Measurements from ENCODE around the gene HAUS8. TPM values are rescaled to one million over a fixed set of nuclear protein-coding genes. Genes with fewer than 3 reads are reported as not detected.

Gene HAUS8
- polyA plus RNA-seq, 2 donors = 7.8 to 9.3 TPM

DNA sequence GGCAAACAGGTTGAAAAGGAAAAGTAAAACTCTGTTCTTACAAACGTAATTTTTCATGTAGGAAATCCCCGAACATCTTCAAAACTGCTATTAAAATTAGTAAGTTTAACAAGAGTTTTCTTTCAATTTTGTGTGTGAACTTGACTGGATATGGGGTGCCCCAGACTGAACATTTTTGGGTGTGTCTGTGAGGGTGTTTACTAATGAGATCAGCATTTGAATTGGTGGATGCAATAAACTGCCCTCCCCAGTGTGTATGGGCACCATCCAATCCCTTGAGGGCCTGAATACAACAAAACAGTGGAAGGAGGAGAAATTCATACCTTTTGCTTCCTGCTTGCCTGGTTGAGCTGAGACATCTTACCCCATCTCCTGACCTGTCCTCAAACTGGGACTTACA, 11.8 kb downstream of the HAUS8 start:
- no peaks in the 10 kb centered on the region for H3K27me3 ChIP-seq (ENCODE audit: control insufficient read depth in 1 of 2, insufficient read depth in 2 of 2, low read length in 2 of 2)
- H3K4me3 ChIP-seq (ENCODE audit: low read depth in 1 of 2, low read length in 2 of 2) = no peak overlapping the region
- H3K27ac ChIP-seq (ENCODE audit: low read depth in 2 of 2, low read length in 1 of 2) = no peak overlapping the region
- peaks cover 0 to 8% of the 10 kb centered on the region in 2 donors for H3K36me3 ChIP-seq (ENCODE audit: control insufficient read depth in 2 of 2, insufficient read depth in 2 of 2, low read length in 1 of 2)
- peaks cover 0 to 5% of the 10 kb centered on the region in 2 donors for H3K9me3 ChIP-seq (ENCODE audit: control insufficient read depth in 2 of 2, insufficient read depth in 1 of 2, low read depth in 1 of 2, low read length in 1 of 2)
- no peaks in the 10 kb centered on the region for H3K4me1 ChIP-seq (ENCODE audit: control insufficient read depth in 2 of 2, insufficient read depth in 2 of 2, low read length in 1 of 2)
- whole genome bisulfite sequencing, 2 donors = 82 to 88% methylated on average over 2 of the region's 2 CpGs

DNA sequence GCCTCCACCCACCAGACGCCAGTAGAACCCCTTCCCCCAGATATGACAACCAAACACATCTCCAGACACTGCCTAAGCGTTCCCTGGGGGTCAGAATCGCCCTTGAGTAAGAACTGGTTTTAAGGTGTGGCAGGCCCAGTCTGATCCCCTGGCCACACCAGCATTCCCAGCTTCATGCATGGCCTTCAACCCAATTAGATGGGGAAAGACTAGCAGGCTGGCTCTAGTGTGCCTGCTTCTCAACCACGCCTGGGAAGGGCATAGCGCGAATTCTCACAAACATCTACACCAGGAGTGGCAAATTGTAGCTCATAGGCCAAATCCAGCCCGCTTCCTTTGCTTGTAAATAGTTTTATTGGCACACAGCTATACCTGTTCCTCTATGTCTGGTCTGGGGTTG, 13.6 kb downstream of the HAUS8 start:
- Histone ChIP-seq H3K36me3 (ENCODE audit: control insufficient read depth in 2 of 2, insufficient read depth in 2 of 2, low read length in 1 of 2) (peaks cover 0 to 12% of the 10 kb centered on the region in 2 donors), H3K9me3 (ENCODE audit: control insufficient read depth in 2 of 2, insufficient read depth in 1 of 2, low read depth in 1 of 2, low read length in 1 of 2) (peaks cover 0 to 10% of the 10 kb centered on the region in 2 donors), H3K27ac (ENCODE audit: low read depth in 2 of 2, low read length in 1 of 2) (no peak overlapping the region), H3K4me3 (ENCODE audit: low read depth in 1 of 2, low read length in 2 of 2) (no peak overlapping the region), H3K4me1 (ENCODE audit: control insufficient read depth in 2 of 2, insufficient read depth in 2 of 2, low read length in 1 of 2) (no peaks in the 10 kb centered on the region), H3K27me3 (ENCODE audit: control insufficient read depth in 1 of 2, insufficient read depth in 2 of 2, low read length in 2 of 2) (no peaks in the 10 kb centered on the region)
- 87 to 93% methylated on average over 7 of the region's 7 CpGs for WGBS, 2 donors

DNA sequence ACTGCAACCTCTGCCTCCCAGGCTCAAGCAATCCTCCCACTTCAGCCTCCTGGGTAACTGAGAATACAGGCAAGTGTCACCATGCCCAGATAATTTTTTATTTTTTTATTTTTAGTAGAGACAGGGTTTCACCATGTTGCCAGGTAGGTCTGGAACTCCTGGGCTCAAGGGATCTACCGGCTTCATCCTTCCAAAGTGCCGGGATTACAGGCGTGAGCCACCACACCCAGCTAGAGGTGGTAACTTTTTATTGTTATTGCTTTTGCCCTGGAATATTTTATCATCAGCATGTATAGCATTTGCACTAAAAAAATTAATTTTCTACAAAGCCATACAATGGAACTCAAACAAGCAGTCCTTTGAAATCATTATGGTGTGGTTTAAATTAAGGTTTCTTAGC, 14.0 kb downstream of the HAUS8 start:
- 82 to 88% methylated on average over 3 of the region's 3 CpGs for WGBS, 2 donors
- H3K27ac ChIP-seq (ENCODE audit: low read depth in 2 of 2, low read length in 1 of 2) = no peak overlapping the region
- no peaks in the 10 kb centered on the region for H3K27me3 ChIP-seq (ENCODE audit: control insufficient read depth in 1 of 2, insufficient read depth in 2 of 2, low read length in 2 of 2)

GRCh38 chr19:17060802-17061201, 14.4 kb downstream of the HAUS8 start:
- H3K36me3 ChIP-seq (ENCODE audit: control insufficient read depth in 2 of 2, insufficient read depth in 2 of 2, low read length in 1 of 2) = peaks cover 0 to 12% of the 10 kb centered on the region in 2 donors
- no peaks in the 10 kb centered on the region for H3K27me3 ChIP-seq (ENCODE audit: control insufficient read depth in 1 of 2, insufficient read depth in 2 of 2, low read length in 2 of 2)
- no peak overlapping the region for H3K4me3 ChIP-seq (ENCODE audit: low read depth in 1 of 2, low read length in 2 of 2)
- no peak overlapping the region for H3K27ac ChIP-seq (ENCODE audit: low read depth in 2 of 2, low read length in 1 of 2)
- WGBS, 2 donors = 90 to 92% methylated on average over 3 of the region's 3 CpGs
- peaks cover 0 to 10% of the 10 kb centered on the region in 2 donors for H3K9me3 ChIP-seq (ENCODE audit: control insufficient read depth in 2 of 2, insufficient read depth in 1 of 2, low read depth in 1 of 2, low read length in 1 of 2)
- H3K4me1 ChIP-seq (ENCODE audit: control insufficient read depth in 2 of 2, insufficient read depth in 2 of 2, low read length in 1 of 2) = no peaks in the 10 kb centered on the region

More for the DNA sequence above, 14.0 kb downstream of the HAUS8 start:
- H3K9me3 ChIP-seq (ENCODE audit: control insufficient read depth in 2 of 2, insufficient read depth in 1 of 2, low read depth in 1 of 2, low read length in 1 of 2) = peaks cover 0 to 10% of the 10 kb centered on the region in 2 donors
- H3K36me3 ChIP-seq (ENCODE audit: control insufficient read depth in 2 of 2, insufficient read depth in 2 of 2, low read length in 1 of 2) = peaks cover 0 to 12% of the 10 kb centered on the region in 2 donors
- no peak overlapping the region for H3K4me3 ChIP-seq (ENCODE audit: low read depth in 1 of 2, low read length in 2 of 2)
- H3K4me1 ChIP-seq (ENCODE audit: control insufficient read depth in 2 of 2, insufficient read depth in 2 of 2, low read length in 1 of 2) = no peaks in the 10 kb centered on the region

DNA sequence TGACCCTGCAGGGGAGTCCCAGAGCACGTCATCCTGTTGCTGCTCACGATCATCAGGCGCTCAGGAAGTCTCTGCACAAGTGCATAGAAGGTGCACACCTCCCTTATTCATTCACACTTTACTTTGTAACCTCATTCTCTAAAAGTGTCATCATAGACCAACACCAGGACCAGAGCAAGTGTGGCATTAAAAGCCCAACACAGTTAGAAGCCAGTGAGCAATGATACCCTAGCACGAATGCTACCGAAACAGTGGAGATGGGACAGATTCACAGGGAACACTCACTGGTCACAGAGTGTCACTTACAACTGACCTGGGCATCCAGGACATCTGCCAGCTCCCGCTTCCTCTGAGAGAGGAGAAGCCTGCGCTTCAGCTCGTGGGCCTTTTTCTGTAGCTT, 17.0 kb downstream of the HAUS8 start:
- peaks cover 4 to 24% of the 10 kb centered on the region in 2 donors for H3K36me3 ChIP-seq (ENCODE audit: control insufficient read depth in 2 of 2, insufficient read depth in 2 of 2, low read length in 1 of 2)
- H3K27me3 ChIP-seq (ENCODE audit: control insufficient read depth in 1 of 2, insufficient read depth in 2 of 2, low read length in 2 of 2) = no peaks in the 10 kb centered on the region
- H3K9me3 ChIP-seq (ENCODE audit: control insufficient read depth in 2 of 2, insufficient read depth in 1 of 2, low read depth in 1 of 2, low read length in 1 of 2) = peaks cover 0 to 10% of the 10 kb centered on the region in 2 donors
- 98 to 99% methylated on average over 8 of the region's 8 CpGs for WGBS, 2 donors
- no peak overlapping the region for H3K27ac ChIP-seq (ENCODE audit: low read depth in 2 of 2, low read length in 1 of 2)
- no peaks in the 10 kb centered on the region for H3K4me1 ChIP-seq (ENCODE audit: control insufficient read depth in 2 of 2, insufficient read depth in 2 of 2, low read length in 1 of 2)
- H3K4me3 ChIP-seq (ENCODE audit: low read depth in 1 of 2, low read length in 2 of 2) = no peak overlapping the region

GRCh38 chr19:17055636-17056035, 19.6 kb downstream of the HAUS8 start:
- no peaks in the 10 kb centered on the region for H3K27me3 ChIP-seq (ENCODE audit: control insufficient read depth in 1 of 2, insufficient read depth in 2 of 2, low read length in 2 of 2)
- no peak overlapping the region for H3K4me3 ChIP-seq (ENCODE audit: low read depth in 1 of 2, low read length in 2 of 2)
- H3K27ac ChIP-seq (ENCODE audit: low read depth in 2 of 2, low read length in 1 of 2) = no peak overlapping the region
- H3K4me1 ChIP-seq (ENCODE audit: control insufficient read depth in 2 of 2, insufficient read depth in 2 of 2, low read length in 1 of 2) = no peaks in the 10 kb centered on the region
- H3K36me3 ChIP-seq (ENCODE audit: control insufficient read depth in 2 of 2, insufficient read depth in 2 of 2, low read length in 1 of 2) = peaks cover 4 to 31% of the 10 kb centered on the region in 2 donors
- H3K9me3 ChIP-seq (ENCODE audit: control insufficient read depth in 2 of 2, insufficient read depth in 1 of 2, low read depth in 1 of 2, low read length in 1 of 2) = peaks cover 0 to 10% of the 10 kb centered on the region in 2 donors
- WGBS, 2 donors = 93 to 94% methylated on average over 15 of the region's 15 CpGs

GRCh38 chr19:17054746-17055145, 20.5 kb downstream of the HAUS8 start:
- 92 to 99% methylated on average over 5 of the region's 5 CpGs for WGBS, 2 donors
- H3K36me3 ChIP-seq (ENCODE audit: control insufficient read depth in 2 of 2, insufficient read depth in 2 of 2, low read length in 1 of 2) = peaks cover 4 to 31% of the 10 kb centered on the region in 2 donors

GRCh38 chr19:17052439-17052838, 22.8 kb downstream of the HAUS8 start:
- H3K27me3 ChIP-seq (ENCODE audit: control insufficient read depth in 1 of 2, insufficient read depth in 2 of 2, low read length in 2 of 2) = no peaks in the 10 kb centered on the region
- H3K4me1 ChIP-seq (ENCODE audit: control insufficient read depth in 2 of 2, insufficient read depth in 2 of 2, low read length in 1 of 2) = no peaks in the 10 kb centered on the region
- WGBS, 2 donors = 61 to 66% methylated on average over 8 of the region's 8 CpGs
- no peak overlapping the region for H3K4me3 ChIP-seq (ENCODE audit: low read depth in 1 of 2, low read length in 2 of 2)
- no peak overlapping the region for H3K27ac ChIP-seq (ENCODE audit: low read depth in 2 of 2, low read length in 1 of 2)
- H3K36me3 ChIP-seq (ENCODE audit: control insufficient read depth in 2 of 2, insufficient read depth in 2 of 2, low read length in 1 of 2) = peaks cover 4 to 22% of the 10 kb centered on the region in 2 donors
- no peaks in the 10 kb centered on the region for H3K9me3 ChIP-seq (ENCODE audit: control insufficient read depth in 2 of 2, insufficient read depth in 1 of 2, low read depth in 1 of 2, low read length in 1 of 2)

More at GRCh38 chr19:17054746-17055145, 20.5 kb downstream of the HAUS8 start:
- Histone ChIP-seq H3K4me1 (ENCODE audit: control insufficient read depth in 2 of 2, insufficient read depth in 2 of 2, low read length in 1 of 2) (no peaks in the 10 kb centered on the region), H3K4me3 (ENCODE audit: low read depth in 1 of 2, low read length in 2 of 2) (no peak overlapping the region), H3K27me3 (ENCODE audit: control insufficient read depth in 1 of 2, insufficient read depth in 2 of 2, low read length in 2 of 2) (no peaks in the 10 kb centered on the region), H3K9me3 (ENCODE audit: control insufficient read depth in 2 of 2, insufficient read depth in 1 of 2, low read depth in 1 of 2, low read length in 1 of 2) (peaks cover 0 to 10% of the 10 kb centered on the region in 2 donors), H3K27ac (ENCODE audit: low read depth in 2 of 2, low read length in 1 of 2) (no peak overlapping the region)

DNA sequence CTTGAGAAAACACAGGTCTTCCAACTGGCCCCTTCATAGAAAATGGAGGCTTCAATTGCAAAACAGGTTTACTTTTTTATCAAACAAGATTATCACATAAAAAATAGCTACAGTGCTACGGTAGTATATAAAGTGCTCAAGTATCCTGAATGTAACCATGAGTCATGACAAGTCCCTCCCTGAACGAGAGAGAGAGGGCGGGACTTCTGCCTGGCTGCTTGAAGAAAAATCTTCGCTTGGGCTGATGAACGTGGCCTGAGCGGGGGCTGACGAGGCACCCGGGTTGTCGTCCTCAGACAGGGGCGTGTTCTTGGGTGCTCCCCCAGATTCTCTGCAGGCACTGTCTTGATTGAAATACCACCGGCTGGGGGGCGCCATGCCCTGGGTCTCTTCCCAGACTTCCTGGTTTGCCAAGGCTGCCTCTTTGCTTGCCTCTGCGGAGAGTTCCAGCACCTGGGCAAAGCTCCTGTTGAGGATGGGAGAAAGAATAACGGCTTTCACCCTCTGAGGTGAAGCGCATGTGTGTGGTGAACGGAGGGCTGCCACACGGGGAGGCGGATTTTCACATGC, 25.5 kb downstream of the HAUS8 start:
- H3K27ac ChIP-seq (ENCODE audit: low read depth in 2 of 2, low read length in 1 of 2) = no peak overlapping the region

GRCh38 chr19:17048885-17049453, 26.3 kb downstream of the HAUS8 start:
- Histone ChIP-seq H3K27ac (ENCODE audit: low read depth in 2 of 2, low read length in 1 of 2) (no peak overlapping the region), H3K4me1 (ENCODE audit: control insufficient read depth in 2 of 2, insufficient read depth in 2 of 2, low read length in 1 of 2) (no peaks in the 10 kb centered on the region), H3K36me3 (ENCODE audit: control insufficient read depth in 2 of 2, insufficient read depth in 2 of 2, low read length in 1 of 2) (peaks cover 2 to 14% of the 10 kb centered on the region in 2 donors), H3K9me3 (ENCODE audit: control insufficient read depth in 2 of 2, insufficient read depth in 1 of 2, low read depth in 1 of 2, low read length in 1 of 2) (no peaks in the 10 kb centered on the region), H3K4me3 (ENCODE audit: low read depth in 1 of 2, low read length in 2 of 2) (no peak overlapping the region), H3K27me3 (ENCODE audit: control insufficient read depth in 1 of 2, insufficient read depth in 2 of 2, low read length in 2 of 2) (no peaks in the 10 kb centered on the region)
- 87 to 90% methylated on average over 16 of the region's 16 CpGs for WGBS, 2 donors

More for the DNA sequence above, 25.5 kb downstream of the HAUS8 start:
- Histone ChIP-seq H3K4me3 (ENCODE audit: low read depth in 1 of 2, low read length in 2 of 2) (no peak overlapping the region), H3K27me3 (ENCODE audit: control insufficient read depth in 1 of 2, insufficient read depth in 2 of 2, low read length in 2 of 2) (no peaks in the 10 kb centered on the region), H3K9me3 (ENCODE audit: control insufficient read depth in 2 of 2, insufficient read depth in 1 of 2, low read depth in 1 of 2, low read length in 1 of 2) (no peaks in the 10 kb centered on the region), H3K4me1 (ENCODE audit: control insufficient read depth in 2 of 2, insufficient read depth in 2 of 2, low read length in 1 of 2) (no peaks in the 10 kb centered on the region), H3K36me3 (ENCODE audit: control insufficient read depth in 2 of 2, insufficient read depth in 2 of 2, low read length in 1 of 2) (peaks cover 4 to 17% of the 10 kb centered on the region in 2 donors)
- WGBS, 2 donors = 72 to 75% methylated on average over 18 of the region's 18 CpGs
